H9 (cell line): Measurements from ENCODE around the gene CATSPERZ. TPM values are rescaled to one million over a fixed set of nuclear protein-coding genes. Genes with fewer than 3 reads are reported as not detected.

Experiments used
- DNase-seq: peaks from one replicate; pipeline ENCODE4 v3.0.0-alpha.2; 2017
- H2AFZ ChIP-seq: one replicate; pipeline ENCODE4 v1.6.1; 2013; ENCODE audit warnings: mild to moderate bottlenecking, low read length, control low read depth, moderate library complexity
- H2AK5ac ChIP-seq: 2 replicates; pipeline ENCODE4 v1.6.1; 2013; ENCODE audit warnings: low read length, control low read depth, mixed read lengths; ENCODE audit not compliant: insufficient read length
- H2BK120ac ChIP-seq: one replicate; pipeline ENCODE4 v1.6.1; 2013; ENCODE audit warnings: low read depth, mild to moderate bottlenecking, low read length, control low read depth, inconsistent platforms; ENCODE audit not compliant: poor library complexity, severe bottlenecking
- H2BK12ac ChIP-seq: 2 replicates; pipeline ENCODE4 v1.6.1; 2013; ENCODE audit warnings: low read length, control low read depth, mixed read lengths, low read depth; ENCODE audit not compliant: insufficient read length
- H2BK15ac ChIP-seq: 2 replicates; pipeline ENCODE4 v1.6.1; 2013; ENCODE audit warnings: low read depth, low read length, control low read depth
- H2BK20ac ChIP-seq: one replicate; pipeline ENCODE4 v1.6.1; 2013; ENCODE audit warnings: low read depth, mild to moderate bottlenecking, low read length, control low read depth, inconsistent platforms; ENCODE audit not compliant: poor library complexity, severe bottlenecking
- H2BK5ac ChIP-seq: 2 replicates; pipeline ENCODE4 v1.6.1; 2013; ENCODE audit warnings: low read length, control low read depth, mixed read lengths; ENCODE audit not compliant: insufficient read length
- H3K14ac ChIP-seq: 2 replicates; pipeline ENCODE4 v1.6.1; 2013; ENCODE audit warnings: low read length, control low read depth; ENCODE audit not compliant: insufficient read depth
- H3K18ac ChIP-seq: 2 replicates; pipeline ENCODE4 v1.6.1; 2013; ENCODE audit warnings: low read depth, mild to moderate bottlenecking, mixed read lengths, low read length, control low read depth; ENCODE audit not compliant: insufficient read length
- H3K23ac ChIP-seq: 2 replicates; pipeline ENCODE4 v1.6.1; 2013; ENCODE audit warnings: low read length, control low read depth, mixed read lengths, low read depth; ENCODE audit not compliant: insufficient read length
- H3K23me2 ChIP-seq: 2 replicates; pipeline ENCODE4 v1.6.1; 2013; ENCODE audit warnings: low read depth, mild to moderate bottlenecking, mixed read lengths, low read length, control low read depth; ENCODE audit not compliant: insufficient read length, poor library complexity, severe bottlenecking
- H3K27ac ChIP-seq: 2 replicates; pipeline ENCODE4 v1.5.1; 2013; ENCODE audit warnings: low read length, control low read depth, mixed read lengths, low read depth; ENCODE audit not compliant: insufficient read length
- H3K27me3 ChIP-seq: 2 replicates; pipeline ENCODE4 v1.6.1; 2013; ENCODE audit warnings: low read length, control low read depth, inconsistent platforms; ENCODE audit not compliant: insufficient read depth
- H3K4ac ChIP-seq: 2 replicates; pipeline ENCODE4 v1.6.1; 2013; ENCODE audit warnings: low read depth, mild to moderate bottlenecking, control low read depth, inconsistent platforms, low read length, moderate library complexity
- H3K4me1 ChIP-seq: 2 replicates; pipeline ENCODE4 v1.6.1; 2013; ENCODE audit warnings: low read length, control low read depth, inconsistent platforms; ENCODE audit not compliant: insufficient read depth
- H3K4me2 ChIP-seq: 2 replicates; pipeline ENCODE4 v1.6.1; 2013; ENCODE audit warnings: low read length, control low read depth, mixed read lengths; ENCODE audit not compliant: insufficient read length, insufficient read depth
- H3K56ac ChIP-seq: 2 replicates; pipeline ENCODE4 v1.6.1; 2013; ENCODE audit warnings: low read depth, mild to moderate bottlenecking, mixed read lengths, low read length, control low read depth; ENCODE audit not compliant: insufficient read length
- H3K79me1 ChIP-seq: 2 replicates; pipeline ENCODE4 v1.6.1; 2013; ENCODE audit warnings: low read depth, mild to moderate bottlenecking, moderate library complexity, low read length, control low read depth, inconsistent platforms; ENCODE audit not compliant: insufficient read depth, poor library complexity, severe bottlenecking
- H3K79me2 ChIP-seq: 2 replicates; pipeline ENCODE4 v1.6.1; 2013; ENCODE audit warnings: low read length, control low read depth, inconsistent platforms; ENCODE audit not compliant: insufficient read depth
- H3K9ac ChIP-seq: 2 replicates; pipeline ENCODE4 v1.6.1; 2013; ENCODE audit warnings: low read length, control low read depth, mixed read lengths; ENCODE audit not compliant: insufficient read length; ENCODE audit errors: extremely low read depth
- H3K9me3 ChIP-seq: one replicate; pipeline ENCODE4 v1.6.1; 2013; ENCODE audit warnings: low read depth, low read length, inconsistent platforms; ENCODE audit not compliant: control insufficient read depth
- H3T11ph ChIP-seq: one replicate; pipeline ENCODE4 v1.6.1; 2013; ENCODE audit warnings: mild to moderate bottlenecking, low read length, control low read depth, inconsistent platforms
- H4K20me1 ChIP-seq: one replicate; pipeline ENCODE4 v1.6.1; 2013; ENCODE audit not compliant: control insufficient read depth, insufficient read length, insufficient read depth
- H4K5ac ChIP-seq: 2 replicates; pipeline ENCODE4 v1.6.1; 2013; ENCODE audit warnings: low read depth, mild to moderate bottlenecking, mixed read lengths, low read length, control low read depth; ENCODE audit not compliant: insufficient read length
- H4K8ac ChIP-seq: replicated peaks from 2 replicates; pipeline ENCODE4 v1.6.1; 2013; ENCODE audit warnings: low read length, control low read depth, mixed read lengths, low read depth; ENCODE audit not compliant: insufficient read length
- H4K91ac ChIP-seq: 2 replicates; pipeline ENCODE4 v1.6.1; 2013; ENCODE audit warnings: low read depth, mild to moderate bottlenecking, moderate library complexity, mixed read lengths, low read length, control low read depth; ENCODE audit not compliant: insufficient read length
- H3K27ac Mint-ChIP-seq, 3 experiments: 2 replicates in 2 of 3; 3 replicates in 1 of 3; pipeline ENCODE4 v1.8.0; 2020 to 2021; ENCODE audit warnings: mixed read lengths in 3 of 3, mild to moderate bottlenecking in 1 of 3, moderate library complexity in 1 of 3
- H3K27me3 Mint-ChIP-seq: 2 replicates; pipeline ENCODE4 v1.8.0; 2021; ENCODE audit warnings: low read depth, mild to moderate bottlenecking, moderate library complexity, mixed read lengths
- H3K36me3 Mint-ChIP-seq, 3 experiments: 2 replicates in 2 of 3; 3 replicates in 1 of 3; pipeline ENCODE4 v1.8.0; 2020 to 2021; ENCODE audit warnings: low read depth in 3 of 3, mixed read lengths in 3 of 3; ENCODE audit not compliant: insufficient read depth in 1 of 3
- H3K4me1 Mint-ChIP-seq, 2 experiments: 2 replicates each; pipeline ENCODE4 v1.8.0; 2020; ENCODE audit warnings: mixed read lengths in 2 of 2
- H3K4me3 Mint-ChIP-seq, 2 experiments: 2 replicates in 1 of 2; 3 replicates in 1 of 2; pipeline ENCODE4 v1.8.0; 2020 to 2021; ENCODE audit warnings: mild to moderate bottlenecking in 2 of 2, mixed read lengths in 2 of 2, moderate library complexity in 1 of 2
- H3K9me3 Mint-ChIP-seq, 2 experiments: 2 replicates in 1 of 2; 3 replicates in 1 of 2; pipeline ENCODE4 v1.8.0; 2020; ENCODE audit warnings: mild to moderate bottlenecking in 2 of 2, mixed read lengths in 2 of 2, moderate library complexity in 1 of 2
- WGBS: extraction: QIAGEN DNeasy Blood & Tissue Kit; methylation state at CpG from one replicate; pipeline ENCODE4 v1.1.7; 2013; ENCODE audit warnings: missing lambda C conversion rate, low lambda C conversion rate, mixed read lengths; ENCODE audit not compliant: insufficient read length; ENCODE audit errors: extremely low coverage; 5-methylcytosine and 5-hydroxymethylcytosine counted together
- total RNA-seq: library from RNA; stranded (reverse); gene quantifications from 2 replicates; pipeline ENCODE4 v1.2.1, GENCODE V29; 2021
- TF ChIP-seq, protein P1 (sequence below): fragments of 200-600 bp; sonication (generic); conservative IDR thresholded peaks from 3 replicates; pipeline ENCODE4 v1.8.0; 2021; ENCODE audit warnings: antibody characterized with exemption, mild to moderate bottlenecking

Gene CATSPERZ
- total RNA-seq, 1 experiment from 2014 or later = 0.92 TPM

DNA sequence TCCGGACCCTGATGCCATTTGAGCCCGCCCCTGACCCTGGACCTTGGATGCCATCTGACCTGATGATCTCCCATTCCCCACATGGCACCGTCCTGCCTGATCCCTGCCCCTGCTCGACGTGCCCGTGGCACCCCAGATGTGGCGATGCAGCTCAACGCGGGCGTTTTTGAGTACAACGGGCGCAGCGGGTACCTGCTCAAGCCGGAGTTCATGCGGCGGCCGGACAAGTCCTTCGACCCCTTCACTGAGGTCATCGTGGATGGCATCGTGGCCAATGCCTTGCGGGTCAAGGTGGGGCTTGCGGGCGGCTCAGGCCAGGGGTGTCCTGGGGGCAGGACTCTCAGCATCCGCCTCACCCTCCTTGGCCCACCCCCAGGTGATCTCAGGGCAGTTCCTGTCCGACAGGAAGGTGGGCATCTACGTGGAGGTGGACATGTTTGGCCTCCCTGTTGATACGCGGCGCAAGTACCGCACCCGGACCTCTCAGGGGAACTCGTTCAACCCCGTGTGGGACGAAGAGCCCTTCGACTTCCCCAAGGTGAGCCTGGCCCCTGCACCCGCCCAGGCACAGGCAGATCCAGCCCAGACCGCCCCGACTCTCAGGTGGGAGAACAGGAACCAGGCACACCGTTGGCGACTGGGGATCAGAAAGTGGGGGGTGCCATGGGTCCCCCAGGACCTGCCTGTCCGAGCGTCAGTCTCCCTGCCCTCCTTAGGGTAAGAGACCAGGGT, 37.7 kb upstream of the CATSPERZ start:
- no peak overlapping the region for H3K14ac ChIP-seq
- no peak overlapping the region for H3K9ac ChIP-seq
- Mint-ChIP-seq H3K36me3 (peaks cover 49 to 85% (median 67%) of the 10 kb centered on the region in 3 experiments), H3K27ac (0 out of 7 replicates have a peak overlapping the region, but pooled peaks of 1 of the 3 experiments have one; percentile 31), H3K4me3 (no peak overlapping the region; a peak in 1 of 5 replicates), H3K27me3 (no peaks in the 10 kb centered on the region), H3K4me1 (peaks cover 0 to 8% of the 10 kb centered on the region in 2 experiments; a peak in 3 of 4 replicates), H3K9me3 (no peaks in the 10 kb centered on the region)
- H2BK5ac ChIP-seq = no peak overlapping the region
- no peak overlapping the region for H3K27ac ChIP-seq
- no peaks in the 10 kb centered on the region for H3K23me2 ChIP-seq
- H2BK15ac ChIP-seq = no peak overlapping the region
- TF ChIP-seq, protein P1, sequence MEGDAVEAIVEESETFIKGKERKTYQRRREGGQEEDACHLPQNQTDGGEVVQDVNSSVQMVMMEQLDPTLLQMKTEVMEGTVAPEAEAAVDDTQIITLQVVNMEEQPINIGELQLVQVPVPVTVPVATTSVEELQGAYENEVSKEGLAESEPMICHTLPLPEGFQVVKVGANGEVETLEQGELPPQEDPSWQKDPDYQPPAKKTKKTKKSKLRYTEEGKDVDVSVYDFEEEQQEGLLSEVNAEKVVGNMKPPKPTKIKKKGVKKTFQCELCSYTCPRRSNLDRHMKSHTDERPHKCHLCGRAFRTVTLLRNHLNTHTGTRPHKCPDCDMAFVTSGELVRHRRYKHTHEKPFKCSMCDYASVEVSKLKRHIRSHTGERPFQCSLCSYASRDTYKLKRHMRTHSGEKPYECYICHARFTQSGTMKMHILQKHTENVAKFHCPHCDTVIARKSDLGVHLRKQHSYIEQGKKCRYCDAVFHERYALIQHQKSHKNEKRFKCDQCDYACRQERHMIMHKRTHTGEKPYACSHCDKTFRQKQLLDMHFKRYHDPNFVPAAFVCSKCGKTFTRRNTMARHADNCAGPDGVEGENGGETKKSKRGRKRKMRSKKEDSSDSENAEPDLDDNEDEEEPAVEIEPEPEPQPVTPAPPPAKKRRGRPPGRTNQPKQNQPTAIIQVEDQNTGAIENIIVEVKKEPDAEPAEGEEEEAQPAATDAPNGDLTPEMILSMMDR = no peak
- no peak overlapping the region for H2AFZ ChIP-seq
- H3K79me1 ChIP-seq = no peaks in the 10 kb centered on the region
- DNase-seq = no peak
- H2BK20ac ChIP-seq = no peak overlapping the region
- no peak overlapping the region for H2BK120ac ChIP-seq
- H3T11ph ChIP-seq = no peak overlapping the region
- no peak overlapping the region for H3K18ac ChIP-seq
- no peak overlapping the region for H3K4me2 ChIP-seq
- no peak overlapping the region for H3K56ac ChIP-seq
- no peak overlapping the region for H4K91ac ChIP-seq
- no peaks in the 10 kb centered on the region for H3K27me3 ChIP-seq
- no peak overlapping the region for H2AK5ac ChIP-seq
- no peaks in the 10 kb centered on the region for H3K79me2 ChIP-seq
- no peaks in the 10 kb centered on the region for H3K9me3 ChIP-seq
- no peak overlapping the region for H2BK12ac ChIP-seq
- H4K5ac ChIP-seq = no peak overlapping the region
- H4K8ac ChIP-seq = no peak overlapping the region
- no peak overlapping the region for H3K23ac ChIP-seq
- H4K20me1 ChIP-seq = no peaks in the 10 kb centered on the region
- H3K4me1 ChIP-seq = no peaks in the 10 kb centered on the region
- no CpG with 5 or more reads among the region's 42 CpGs for WGBS
- no peak overlapping the region for H3K4ac ChIP-seq
